B cell (primary cell): ENCODE results near the gene CYP4F3. TPM values are rescaled to one million over a fixed set of nuclear protein-coding genes. Genes with fewer than 3 reads are reported as not detected.

Experiments
- polyA plus RNA-seq: library from polyadenylated mRNA; depleted of rRNA; stranded (reverse); fragments of >200 nt; gene quantifications from 2 replicates; pipeline ENCODE4 v1.2.3, GENCODE V29; 2012
- small RNA-seq: library from RNA; depleted of rRNA; stranded (forward); fragments of <200 nt; gene quantifications from one replicate; pipeline ENCODE3, GENCODE V24; 2012; ENCODE audit warnings: low replicate concordance, low read depth; ENCODE audit not compliant: insufficient read length
- total RNA-seq, 2 donors: library from RNA; stranded (reverse); fragments of 120-200 nt in 1 of 2; gene quantifications; 1 replicate in 1 of 2; 2 replicates in 1 of 2; pipeline versions ENCODE4 v1.2.3 to v1.2.4, GENCODE V29; 2013 to 2022

Gene CYP4F3
- total and polyA plus RNA-seq, 2 donors (not counting 1 experiment from before 2014, with no cell fraction given), result not detected

Small RNA genes lying within 50 kb of the gene (small RNA-seq; reads per million reads assigned to genes)
- gene AD000091.1, result not detected

Other genes with a start within 250 kb of the CYP4F3 start
- 211 and 219 TPM in 2 replicates for gene AKAP8L, start 221.9 kb upstream of the CYP4F3 start, total RNA-seq
- 151 and 184 TPM in 2 replicates for gene AKAP8L, start 221.9 kb upstream of the CYP4F3 start, polyA plus RNA-seq
- gene WIZ, start 190.9 kb upstream of the CYP4F3 start, total RNA-seq, result 24.8 and 28.9 TPM in 2 replicates
- 15.0 and 18.2 TPM in 2 replicates for gene WIZ, start 190.9 kb upstream of the CYP4F3 start, polyA plus RNA-seq
- gene RASAL3, start 176.4 kb upstream of the CYP4F3 start, total RNA-seq, result 88.5 and 95.3 TPM in 2 replicates
- 154 and 155 TPM in 2 replicates for gene RASAL3, start 176.4 kb upstream of the CYP4F3 start, polyA plus RNA-seq
- gene PGLYRP2, start 161.4 kb upstream of the CYP4F3 start, total RNA-seq, result not detected in 2 replicates
- gene PGLYRP2, start 161.4 kb upstream of the CYP4F3 start, polyA plus RNA-seq, result not detected in 2 replicates
- gene CYP4F22, start 132.4 kb upstream of the CYP4F3 start, total RNA-seq, result not detected in 2 replicates
- 0.03 TPM in 1 of 2 replicates, not detected in the other for gene CYP4F22, start 132.4 kb upstream of the CYP4F3 start, polyA plus RNA-seq
- not detected in 2 replicates for gene CYP4F8, start 25.7 kb upstream of the CYP4F3 start, total RNA-seq
- gene CYP4F8, start 25.7 kb upstream of the CYP4F3 start, polyA plus RNA-seq, result not detected in 2 replicates
- gene CYP4F12, start 32.2 kb downstream of the CYP4F3 start, total RNA-seq, result not detected in 2 replicates
- not detected in 2 replicates for gene CYP4F12, start 32.2 kb downstream of the CYP4F3 start, polyA plus RNA-seq
- gene OR10H2, start 87.1 kb downstream of the CYP4F3 start, total RNA-seq, result not detected in 2 replicates
- gene OR10H2, start 87.1 kb downstream of the CYP4F3 start, polyA plus RNA-seq, result not detected in 2 replicates
- gene OR10H3, start 97.1 kb downstream of the CYP4F3 start, total RNA-seq, result not detected in 2 replicates
- gene OR10H3, start 97.1 kb downstream of the CYP4F3 start, polyA plus RNA-seq, result not detected in 2 replicates
- gene OR10H5, start 146.8 kb downstream of the CYP4F3 start, total RNA-seq, result not detected in 2 replicates
- not detected in 2 replicates for gene OR10H5, start 146.8 kb downstream of the CYP4F3 start, polyA plus RNA-seq
- 0.07 and 0.10 TPM in 2 replicates for gene OR10H1, start 174.8 kb downstream of the CYP4F3 start, total RNA-seq
- gene OR10H1, start 174.8 kb downstream of the CYP4F3 start, polyA plus RNA-seq, result not detected in 2 replicates